HCT116 (cell line): Measurements from ENCODE around the gene LPO. TPM values are rescaled to one million over a fixed set of nuclear protein-coding genes. Genes with fewer than 3 reads are reported as not detected.

Experiments used
- ATAC-seq: fragments of 200-7000 bp; cut with Tn5 transposase; 2 replicates; pipeline ENCODE4 v1.9.1; 2020; ENCODE audit warnings: mild to moderate bottlenecking, moderate library complexity
- BruUV-seq: library from RNA; stranded (reverse); fragments of 400-500 nt; replicated peaks from 2 replicates; lab custom pipeline; 2021; lab: Mats Ljungman, UMichigan
- CTCF ChIA-PET: fragments of 300-600 bp; sonication (Branson Sonifier 250); formaldehyde crosslinking; loops from one replicate; lab custom pipeline; 2021; ENCODE audit warnings: antibody characterized with exemption; lab: Charles Lee
- POLR2A ChIA-PET: fragments of 300-600, 350-600 bp; sonication (Branson Sonifier 250); formaldehyde crosslinking; loops from one replicate; lab custom pipeline; 2021; ENCODE audit warnings: antibody characterized with exemption; lab: Charles Lee
- RAD21 ChIA-PET, 2 experiments: fragments of 300-600 bp; sonication (Branson Sonifier 250); formaldehyde crosslinking; loops; one replicate each; lab custom pipeline; 2023; ENCODE audit warnings: low total read pairs in 2 of 2; ENCODE audit not compliant: uncharacterized antibody in 2 of 2, unreplicated experiment in 2 of 2, low non-redundant PET in 1 of 2; lab: Charles Lee
- DNase-seq: peaks from one replicate; pipeline ENCODE4 v3.0.0-alpha.2; 2010; ENCODE audit warnings: low read depth, low spot score
- H2AFZ ChIP-seq: fragments of 200-600 bp; shearing (Covaris generic), sonication (generic); 2 replicates; pipeline ENCODE4 v1.6.1; 2017; ENCODE audit warnings: low read depth, mixed run types, mixed read lengths, antibody characterized with exemption, low read length; ENCODE audit not compliant: poor library complexity, severe bottlenecking
- H3K27ac ChIP-seq: 2 replicates; pipeline ENCODE4 v1.5.1; 2012; ENCODE audit warnings: low read depth, low read length
- H3K27me3 ChIP-seq: fragments of 200-600 bp; sonication (generic); 2 replicates; pipeline ENCODE4 v1.6.1; 2016; ENCODE audit warnings: mixed run types, low read length, mixed read lengths; ENCODE audit not compliant: insufficient read depth
- H3K36me3 ChIP-seq, 2 experiments: fragments of 200-500 bp in 1 of 2; fragments of 200-600 bp in 1 of 2; sonication (Bioruptor generic) in 1 of 2; sonication (generic) in 1 of 2; 2 replicates each; pipeline versions ENCODE4 v1.5.1 to v1.6.1; 2014 to 2016; ENCODE audit warnings: low read length in 2 of 2, inconsistent platforms in 1 of 2, mixed read lengths in 1 of 2, mixed run types in 1 of 2; ENCODE audit not compliant: insufficient read depth in 2 of 2, control insufficient read depth in 1 of 2
- H3K4me1 ChIP-seq, 2 experiments: fragments of 200-600 bp in 1 of 2; sonication (generic) in 1 of 2; 2 replicates each; pipeline versions ENCODE4 v1.5.1 to v1.6.1; 2012 to 2017; ENCODE audit warnings: low read length in 2 of 2, inconsistent platforms in 1 of 2, mild to moderate bottlenecking in 1 of 2, mixed read lengths in 1 of 2, mixed run types in 1 of 2, moderate library complexity in 1 of 2; ENCODE audit not compliant: insufficient read depth in 2 of 2, control insufficient read depth in 1 of 2
- H3K4me2 ChIP-seq: fragments of 200-600 bp; sonication (generic); 2 replicates; pipeline ENCODE4 v1.6.1; 2017; ENCODE audit warnings: mixed run types, low read length, mixed read lengths
- H3K4me3 ChIP-seq, 2 experiments: fragments of 200-600 bp in 1 of 2; sonication (generic) in 1 of 2; replicated peaks in 1 of 2; 2 replicates each; pipeline ENCODE4 v1.5.1; 2011 to 2016; ENCODE audit warnings: low read length in 2 of 2, control low read depth in 1 of 2, low read depth in 1 of 2, mild to moderate bottlenecking in 1 of 2, mixed read lengths in 1 of 2, mixed run types in 1 of 2
- H3K79me2 ChIP-seq: fragments of 200-600 bp; sonication (generic); 2 replicates; pipeline ENCODE4 v1.6.1; 2017; ENCODE audit warnings: mild to moderate bottlenecking, mixed run types, low read length, moderate library complexity, mixed read lengths; ENCODE audit not compliant: insufficient read depth
- H3K9ac ChIP-seq: fragments of 200-600 bp; sonication (generic); 2 replicates; pipeline ENCODE4 v1.6.1; 2016; ENCODE audit warnings: low read length, mixed read lengths
- H3K9me2 ChIP-seq: fragments of 200-600 bp; sonication (generic), shearing (Covaris generic); 2 replicates; pipeline ENCODE4 v1.6.1; 2017; ENCODE audit warnings: mixed run types, mild to moderate bottlenecking, moderate library complexity; ENCODE audit not compliant: insufficient read depth
- H3K9me3 ChIP-seq, 2 experiments: fragments of 200-500 bp in 1 of 2; fragments of 200-600 bp in 1 of 2; sonication (Bioruptor generic) in 1 of 2; sonication (generic) in 1 of 2; 2 replicates each; pipeline ENCODE4 v1.6.1; 2014 to 2017; ENCODE audit warnings: low read length in 2 of 2, mixed read lengths in 2 of 2, inconsistent platforms in 1 of 2, low read depth in 1 of 2, mild to moderate bottlenecking in 1 of 2, mixed run types in 1 of 2, moderate library complexity in 1 of 2; ENCODE audit not compliant: control insufficient read depth in 1 of 2, insufficient read depth in 1 of 2
- H4K20me1 ChIP-seq: fragments of 200-600 bp; sonication (generic), shearing (Covaris generic); 2 replicates; pipeline ENCODE4 v1.6.1; 2017; ENCODE audit warnings: mixed run types, mild to moderate bottlenecking, moderate library complexity; ENCODE audit not compliant: insufficient read depth
- CBX3 ChIP-seq: IDR thresholded peaks from 2 replicates; pipeline ENCODE4 v1.6.1; 2012; ENCODE audit warnings: low read depth
- CEBPB ChIP-seq: IDR thresholded peaks from 2 replicates; pipeline ENCODE4 v1.6.1; 2012; ENCODE audit warnings: low read depth
- ELF1 ChIP-seq: IDR thresholded peaks from 2 replicates; pipeline ENCODE4 v1.6.1; 2012; ENCODE audit warnings: low read depth, borderline replicate concordance
- EZH2 ChIP-seq: fragments of 200-600 bp; sonication (generic); IDR thresholded peaks from 2 replicates; pipeline ENCODE4 v1.6.1; 2017; ENCODE audit warnings: antibody characterized with exemption, mixed run types
- JUND ChIP-seq: IDR thresholded peaks from 2 replicates; pipeline ENCODE4 v1.6.1; 2012
- SP1 ChIP-seq: IDR thresholded peaks from 2 replicates; pipeline ENCODE4 v1.6.1; 2012; ENCODE audit warnings: low read depth
- TCF7L2 ChIP-seq: IDR thresholded peaks from 2 replicates; pipeline ENCODE4 v1.7.0; 2011; ENCODE audit warnings: borderline replicate concordance, inconsistent platforms; ENCODE audit not compliant: insufficient read depth, insufficient read length; ENCODE audit errors: extremely low read depth
- YY1 ChIP-seq: IDR thresholded peaks from 2 replicates; pipeline ENCODE4 v1.6.1; 2011; ENCODE audit warnings: low read length, low read depth, moderate library complexity, mild to moderate bottlenecking; ENCODE audit not compliant: insufficient replicate concordance; ENCODE audit errors: extremely low read depth
- intact Hi-C: fragments of 100-400 bp; cut with micrococcal nuclease; formaldehyde crosslinking; loops from 2 replicates; pipeline ENCODE4 v1.10.0; 2022
- total RNA-seq: library from RNA; stranded (reverse); gene quantifications from one replicate; pipeline ENCODE4 v1.2.1, GENCODE V29; 2021; ENCODE audit not compliant: unreplicated experiment
- TF ChIP-seq, protein P1 (sequence below), 3 experiments: fragments of 200-600 bp in 1 of 3; sonication (generic) in 1 of 3; IDR thresholded peaks in 2 of 3; conservative IDR thresholded peaks in 1 of 3; 2 replicates each; pipeline ENCODE4 v1.5.1; 2012 to 2017; ENCODE audit warnings: low read depth in 2 of 3, low read length in 2 of 3, antibody characterized with exemption in 1 of 3, borderline replicate concordance in 1 of 3, control low read depth in 1 of 3, mild to moderate bottlenecking in 1 of 3, mixed read lengths in 1 of 3, mixed run types in 1 of 3, moderate library complexity in 1 of 3; ENCODE audit not compliant: insufficient read depth in 1 of 3
- TF ChIP-seq, protein P2 (sequence below): IDR thresholded peaks from 2 replicates; pipeline ENCODE4 v1.6.1; 2012; ENCODE audit warnings: low read depth

The LPO gene
- total RNA-seq, 1 experiment from 2014 or later: not detected

DNA sequence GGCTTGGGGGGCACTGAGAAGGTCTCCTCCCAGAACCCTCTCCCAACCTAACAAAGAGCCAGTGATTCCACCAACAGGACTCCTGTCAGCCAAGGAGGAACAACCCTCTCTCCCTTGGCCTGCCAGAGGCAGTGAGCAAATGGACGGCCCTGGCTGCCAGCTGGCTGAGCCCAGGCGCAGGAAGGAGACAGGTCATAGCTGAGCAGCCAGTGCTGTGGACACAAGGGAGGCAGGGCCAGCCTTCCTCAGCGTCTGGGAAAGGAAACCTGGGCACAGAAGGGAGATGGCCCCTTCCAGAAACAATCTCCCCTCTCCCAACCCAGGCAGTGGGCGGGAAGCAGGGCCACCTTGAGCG, 40.3 kb downstream of the LPO start:
- intact Hi-C loops: no loop called here
- POLR2A ChIA-PET: no interaction called here
- Histone ChIP-seq H3K27me3 (no peaks in the 10 kb centered on the region), H3K4me1 (no peaks in the 10 kb centered on the region; a peak in 1 of 4 replicates), H3K9me2 (no peaks in the 10 kb centered on the region), H3K4me3 (no peak overlapping the region), H3K9me3 (no peaks in the 10 kb centered on the region), H2AFZ (no peak overlapping the region), H4K20me1 (no peaks in the 10 kb centered on the region), H3K36me3 (no peaks in the 10 kb centered on the region), H3K79me2 (no peaks in the 10 kb centered on the region), H3K4me2 (no peak overlapping the region), H3K27ac (no peak overlapping the region), H3K9ac (no peak overlapping the region)
- DNase-seq: no peak
- TF ChIP-seq EZH2 (no peak), CBX3 (no peak), CEBPB (no peak), YY1 (no peak), TCF7L2 (no peak), SP1 (no peak), ELF1 (no peak), JUND (no peak)
- TF ChIP-seq, protein P1, sequence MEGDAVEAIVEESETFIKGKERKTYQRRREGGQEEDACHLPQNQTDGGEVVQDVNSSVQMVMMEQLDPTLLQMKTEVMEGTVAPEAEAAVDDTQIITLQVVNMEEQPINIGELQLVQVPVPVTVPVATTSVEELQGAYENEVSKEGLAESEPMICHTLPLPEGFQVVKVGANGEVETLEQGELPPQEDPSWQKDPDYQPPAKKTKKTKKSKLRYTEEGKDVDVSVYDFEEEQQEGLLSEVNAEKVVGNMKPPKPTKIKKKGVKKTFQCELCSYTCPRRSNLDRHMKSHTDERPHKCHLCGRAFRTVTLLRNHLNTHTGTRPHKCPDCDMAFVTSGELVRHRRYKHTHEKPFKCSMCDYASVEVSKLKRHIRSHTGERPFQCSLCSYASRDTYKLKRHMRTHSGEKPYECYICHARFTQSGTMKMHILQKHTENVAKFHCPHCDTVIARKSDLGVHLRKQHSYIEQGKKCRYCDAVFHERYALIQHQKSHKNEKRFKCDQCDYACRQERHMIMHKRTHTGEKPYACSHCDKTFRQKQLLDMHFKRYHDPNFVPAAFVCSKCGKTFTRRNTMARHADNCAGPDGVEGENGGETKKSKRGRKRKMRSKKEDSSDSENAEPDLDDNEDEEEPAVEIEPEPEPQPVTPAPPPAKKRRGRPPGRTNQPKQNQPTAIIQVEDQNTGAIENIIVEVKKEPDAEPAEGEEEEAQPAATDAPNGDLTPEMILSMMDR (IDR thresholded peaks at IDR 0.05 in 2 of 3, conservative IDR thresholded peaks at IDR 0.05 in 1 of 3; ENCODE audit: borderline replicate concordance in 1 of 3, insufficient read depth in 1 of 3, low read depth in 2 of 3, low read length in 2 of 3): no peak
- TF ChIP-seq, protein P2, sequence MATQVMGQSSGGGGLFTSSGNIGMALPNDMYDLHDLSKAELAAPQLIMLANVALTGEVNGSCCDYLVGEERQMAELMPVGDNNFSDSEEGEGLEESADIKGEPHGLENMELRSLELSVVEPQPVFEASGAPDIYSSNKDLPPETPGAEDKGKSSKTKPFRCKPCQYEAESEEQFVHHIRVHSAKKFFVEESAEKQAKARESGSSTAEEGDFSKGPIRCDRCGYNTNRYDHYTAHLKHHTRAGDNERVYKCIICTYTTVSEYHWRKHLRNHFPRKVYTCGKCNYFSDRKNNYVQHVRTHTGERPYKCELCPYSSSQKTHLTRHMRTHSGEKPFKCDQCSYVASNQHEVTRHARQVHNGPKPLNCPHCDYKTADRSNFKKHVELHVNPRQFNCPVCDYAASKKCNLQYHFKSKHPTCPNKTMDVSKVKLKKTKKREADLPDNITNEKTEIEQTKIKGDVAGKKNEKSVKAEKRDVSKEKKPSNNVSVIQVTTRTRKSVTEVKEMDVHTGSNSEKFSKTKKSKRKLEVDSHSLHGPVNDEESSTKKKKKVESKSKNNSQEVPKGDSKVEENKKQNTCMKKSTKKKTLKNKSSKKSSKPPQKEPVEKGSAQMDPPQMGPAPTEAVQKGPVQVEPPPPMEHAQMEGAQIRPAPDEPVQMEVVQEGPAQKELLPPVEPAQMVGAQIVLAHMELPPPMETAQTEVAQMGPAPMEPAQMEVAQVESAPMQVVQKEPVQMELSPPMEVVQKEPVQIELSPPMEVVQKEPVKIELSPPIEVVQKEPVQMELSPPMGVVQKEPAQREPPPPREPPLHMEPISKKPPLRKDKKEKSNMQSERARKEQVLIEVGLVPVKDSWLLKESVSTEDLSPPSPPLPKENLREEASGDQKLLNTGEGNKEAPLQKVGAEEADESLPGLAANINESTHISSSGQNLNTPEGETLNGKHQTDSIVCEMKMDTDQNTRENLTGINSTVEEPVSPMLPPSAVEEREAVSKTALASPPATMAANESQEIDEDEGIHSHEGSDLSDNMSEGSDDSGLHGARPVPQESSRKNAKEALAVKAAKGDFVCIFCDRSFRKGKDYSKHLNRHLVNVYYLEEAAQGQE: no peak
- no TSS peak for BruUV-seq
- CTCF ChIA-PET: no interaction called here
- ATAC-seq: no peak
- RAD21 ChIA-PET: no interaction called here
